ENCODE results near the gene MGAT3. TPM values are rescaled to one million over a fixed set of nuclear protein-coding genes. Genes with fewer than 3 reads are reported as not detected.
A peak's percentile ranks its signal among the peaks of the same experiment; 100 is the strongest.

MGAT3 gene
- total RNA-seq, 1 donor from 2014 or later = 47.0 TPM

- Mint-ChIP-seq H3K27ac (peak overlapping the region; percentile 100), H3K9me3 (no peaks in the 10 kb centered on the region), H3K4me1 (ENCODE audit: unreplicated experiment) (peaks cover 49% of the 10 kb centered on the region), H3K27me3 (peaks cover 4% of the 10 kb centered on the region), H3K4me3 (peak overlapping the region; percentile 100), H3K36me3 (peaks cover 37% of the 10 kb centered on the region)
- no peak for DNase-seq (ENCODE audit: extremely low spot score, unreplicated experiment)
- TF ChIP-seq CTCF (conservative IDR thresholded peaks at IDR 0.05) = no peak
Observed at GRCh38 chr22:39522567-39523300, 65.9 kb downstream of the MGAT3 start.

- no peaks in the 10 kb centered on the region for H3K9me3 Mint-ChIP-seq
- peaks cover 37% of the 10 kb centered on the region for H3K36me3 Mint-ChIP-seq
- H3K27me3 Mint-ChIP-seq = peaks cover 4% of the 10 kb centered on the region
- no peak for TF ChIP-seq CTCF (conservative IDR thresholded peaks at IDR 0.05)
- peak overlapping the region; percentile 83 for H3K27ac Mint-ChIP-seq
- peak overlapping the region; percentile 67 for H3K4me3 Mint-ChIP-seq
- peaks cover 50% of the 10 kb centered on the region for H3K4me1 Mint-ChIP-seq (ENCODE audit: unreplicated experiment)
- DNase-seq (ENCODE audit: extremely low spot score, unreplicated experiment) = no peak
Observed at GRCh38 chr22:39524089-39524752, 67.4 kb downstream of the MGAT3 start.

GRCh38 chr22:39524753-39525657 lies 68.2 kb downstream of the MGAT3 start:
- no peak for TF ChIP-seq CTCF (conservative IDR thresholded peaks at IDR 0.05)
- H3K9me3 Mint-ChIP-seq = no peaks in the 10 kb centered on the region
- H3K4me1 Mint-ChIP-seq (ENCODE audit: unreplicated experiment) = peaks cover 55% of the 10 kb centered on the region
- peak overlapping the region; percentile 83 for H3K27ac Mint-ChIP-seq
- H3K36me3 Mint-ChIP-seq = peaks cover 38% of the 10 kb centered on the region
- DNase-seq (ENCODE audit: extremely low spot score, unreplicated experiment) = no peak
- H3K4me3 Mint-ChIP-seq = peak overlapping the region; percentile 67
- H3K27me3 Mint-ChIP-seq = peaks cover 3% of the 10 kb centered on the region

GRCh38 chr22:39525658-39525975 lies 68.8 kb downstream of the MGAT3 start:
- Mint-ChIP-seq H3K4me1 (ENCODE audit: unreplicated experiment) (peaks cover 55% of the 10 kb centered on the region), H3K27me3 (no peaks in the 10 kb centered on the region), H3K27ac (peak overlapping the region; percentile 83), H3K36me3 (peaks cover 34% of the 10 kb centered on the region), H3K4me3 (peak overlapping the region; percentile 10), H3K9me3 (no peaks in the 10 kb centered on the region)
- TF ChIP-seq CTCF (conservative IDR thresholded peaks at IDR 0.05) = no peak
- DNase-seq (ENCODE audit: extremely low spot score, unreplicated experiment) = no peak

- Mint-ChIP-seq H3K36me3 (peaks cover 26% of the 10 kb centered on the region), H3K4me1 (ENCODE audit: unreplicated experiment) (peaks cover 64% of the 10 kb centered on the region), H3K27ac (peak overlapping the region; percentile 88), H3K27me3 (no peaks in the 10 kb centered on the region), H3K9me3 (no peaks in the 10 kb centered on the region), H3K4me3 (peak overlapping the region; percentile 41)
- DNase-seq (ENCODE audit: extremely low spot score, unreplicated experiment) = no peak
- no peak for TF ChIP-seq CTCF (conservative IDR thresholded peaks at IDR 0.05)
Observed at GRCh38 chr22:39526736-39527171, 69.9 kb downstream of the MGAT3 start.

Measured in type B pancreatic cell (in vitro differentiated cells).